Neural progenitor cell (in vitro differentiated cells): ENCODE measurements around the gene KLF13. TPM values are rescaled to one million over a fixed set of nuclear protein-coding genes. Genes with fewer than 3 reads are reported as not detected.

Experiments
- DNase-seq: peaks from one replicate; pipeline ENCODE4 v3.0.0-alpha.2; 2016; ENCODE audit warnings: low spot score
- H2AFZ ChIP-seq: fragments of 200-600 bp; sonication (generic); replicated peaks from 2 replicates; pipeline ENCODE4 v1.6.1; 2016; ENCODE audit warnings: antibody characterized with exemption
- H3F3A ChIP-seq: fragments of 200-600 bp; sonication (generic); 2 replicates; pipeline ENCODE4 v1.6.1; 2016; ENCODE audit warnings: antibody characterized with exemption, low read depth
- H3K27ac ChIP-seq: fragments of 200-600 bp; sonication (generic); 2 replicates; pipeline ENCODE4 v1.5.1; 2016; ENCODE audit warnings: mild to moderate bottlenecking
- H3K27me3 ChIP-seq: fragments of 200-600 bp; sonication (generic); 2 replicates; pipeline ENCODE4 v1.6.1; 2016; ENCODE audit warnings: mild to moderate bottlenecking, moderate library complexity
- H3K36me3 ChIP-seq: fragments of 200-600 bp; sonication (generic); 2 replicates; pipeline ENCODE4 v1.5.1; 2016
- H3K4me1 ChIP-seq: fragments of 200-600 bp; sonication (generic); 2 replicates; pipeline ENCODE4 v1.6.1; 2016; ENCODE audit warnings: mixed run types
- H3K4me2 ChIP-seq: fragments of 200-600 bp; sonication (generic); 2 replicates; pipeline ENCODE4 v1.6.1; 2016
- H3K4me3 ChIP-seq: fragments of 200-600 bp; sonication (generic); 2 replicates; pipeline ENCODE4 v1.5.1; 2016
- H3K79me2 ChIP-seq: fragments of 200-600 bp; sonication (generic); 2 replicates; pipeline ENCODE4 v1.6.1; 2016; ENCODE audit warnings: low read depth
- H3K9ac ChIP-seq: fragments of 200-600 bp; sonication (generic); 2 replicates; pipeline ENCODE4 v1.6.1; 2016
- H3K9me3 ChIP-seq: fragments of 200-600 bp; sonication (generic); 2 replicates; pipeline ENCODE4 v1.5.1; 2016; ENCODE audit warnings: low read depth
- H4K20me1 ChIP-seq: fragments of 200-600 bp; sonication (generic); 2 replicates; pipeline ENCODE4 v1.6.1; 2016; ENCODE audit warnings: low read depth
- H3K27ac Mint-ChIP-seq: 3 replicates; pipeline ENCODE4 v1.8.0; 2021; ENCODE audit warnings: mixed read lengths
- H3K27me3 Mint-ChIP-seq: 2 replicates; pipeline ENCODE4 v1.8.0; 2022; ENCODE audit warnings: low read depth, mild to moderate bottlenecking, inconsistent platforms, moderate library complexity, mixed read lengths; ENCODE audit not compliant: insufficient read depth
- H3K36me3 Mint-ChIP-seq: 3 replicates; pipeline ENCODE4 v1.8.0; 2021; ENCODE audit warnings: mixed read lengths
- H3K4me1 Mint-ChIP-seq: 3 replicates; pipeline ENCODE4 v1.8.0; 2021; ENCODE audit warnings: mixed read lengths
- H3K4me3 Mint-ChIP-seq: 3 replicates; pipeline ENCODE4 v1.8.0; 2021; ENCODE audit warnings: mild to moderate bottlenecking, moderate library complexity, mixed read lengths
- H3K9me3 Mint-ChIP-seq: 3 replicates; pipeline ENCODE4 v1.8.0; 2020; ENCODE audit warnings: mixed read lengths
- EZH2 ChIP-seq: fragments of 200-600 bp; sonication (generic); IDR thresholded peaks from 2 replicates; pipeline ENCODE4 v1.6.1; 2017; ENCODE audit warnings: antibody characterized with exemption, mild to moderate bottlenecking, moderate library complexity
- EZH2phosphoT487 ChIP-seq: fragments of 200-600 bp; sonication (generic); IDR thresholded peaks from 2 replicates; pipeline ENCODE4 v1.6.1; 2017; ENCODE audit warnings: antibody characterized with exemption
- total RNA-seq: library from RNA; depleted of rRNA; stranded (reverse); fragments of >200 nt; gene quantifications from 2 replicates; pipeline ENCODE4 v1.2.3, GENCODE V29; 2015; ENCODE audit warnings: low replicate concordance
- TF ChIP-seq, protein P1 (sequence below): fragments of 200-600 bp; sonication (generic); IDR thresholded peaks from 2 replicates; pipeline ENCODE4 v1.5.1; 2017; ENCODE audit warnings: antibody characterized with exemption, mild to moderate bottlenecking

Gene KLF13
- total RNA-seq, 1 donor from 2014 or later: 11.9 TPM

DNA sequence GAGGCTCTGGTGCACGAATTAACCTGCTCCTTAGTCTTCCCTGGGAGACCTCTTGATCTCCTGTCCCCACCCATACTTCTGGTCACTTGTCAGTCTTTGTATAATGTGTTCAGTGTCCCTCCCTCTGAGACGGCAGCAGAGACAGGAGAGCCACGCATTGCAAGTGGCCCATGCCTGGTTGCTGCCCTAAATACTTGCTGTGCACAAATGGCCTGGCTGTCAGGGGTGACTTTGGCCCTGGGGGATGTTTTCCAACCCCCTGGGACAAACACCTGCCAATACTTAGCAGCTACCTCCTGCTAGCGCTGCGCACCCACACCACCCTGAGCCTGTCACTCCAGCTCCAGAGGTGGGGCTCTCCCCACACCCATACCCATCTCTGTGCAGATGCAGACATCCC lies 17.2 kb downstream of the KLF13 start:
- H3K9me3 Mint-ChIP-seq: no peaks in the 10 kb centered on the region
- no peaks in the 10 kb centered on the region for H3K36me3 Mint-ChIP-seq
- Histone ChIP-seq H3K9ac (no peak overlapping the region), H4K20me1 (peaks cover 90% of the 10 kb centered on the region), H3K9me3 (no peaks in the 10 kb centered on the region), H2AFZ (no peak overlapping the region), H3K79me2 (peaks cover 32% of the 10 kb centered on the region), H3K4me2 (no peak overlapping the region), H3K27ac (no peak overlapping the region), H3F3A (no peaks in the 10 kb centered on the region), H3K4me3 (no peak overlapping the region), H3K4me1 (no peaks in the 10 kb centered on the region), H3K36me3 (no peaks in the 10 kb centered on the region), H3K27me3 (no peaks in the 10 kb centered on the region)
- H3K4me3 Mint-ChIP-seq: no peak overlapping the region
- peaks cover 6% of the 10 kb centered on the region for H3K27me3 Mint-ChIP-seq
- H3K4me1 Mint-ChIP-seq: peaks cover 16% of the 10 kb centered on the region
- no peak for DNase-seq
- H3K27ac Mint-ChIP-seq: no peak overlapping the region
- TF ChIP-seq EZH2 (no peak), EZH2phosphoT487 (no peak)
- TF ChIP-seq, protein P1, sequence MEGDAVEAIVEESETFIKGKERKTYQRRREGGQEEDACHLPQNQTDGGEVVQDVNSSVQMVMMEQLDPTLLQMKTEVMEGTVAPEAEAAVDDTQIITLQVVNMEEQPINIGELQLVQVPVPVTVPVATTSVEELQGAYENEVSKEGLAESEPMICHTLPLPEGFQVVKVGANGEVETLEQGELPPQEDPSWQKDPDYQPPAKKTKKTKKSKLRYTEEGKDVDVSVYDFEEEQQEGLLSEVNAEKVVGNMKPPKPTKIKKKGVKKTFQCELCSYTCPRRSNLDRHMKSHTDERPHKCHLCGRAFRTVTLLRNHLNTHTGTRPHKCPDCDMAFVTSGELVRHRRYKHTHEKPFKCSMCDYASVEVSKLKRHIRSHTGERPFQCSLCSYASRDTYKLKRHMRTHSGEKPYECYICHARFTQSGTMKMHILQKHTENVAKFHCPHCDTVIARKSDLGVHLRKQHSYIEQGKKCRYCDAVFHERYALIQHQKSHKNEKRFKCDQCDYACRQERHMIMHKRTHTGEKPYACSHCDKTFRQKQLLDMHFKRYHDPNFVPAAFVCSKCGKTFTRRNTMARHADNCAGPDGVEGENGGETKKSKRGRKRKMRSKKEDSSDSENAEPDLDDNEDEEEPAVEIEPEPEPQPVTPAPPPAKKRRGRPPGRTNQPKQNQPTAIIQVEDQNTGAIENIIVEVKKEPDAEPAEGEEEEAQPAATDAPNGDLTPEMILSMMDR: no peak

DNA sequence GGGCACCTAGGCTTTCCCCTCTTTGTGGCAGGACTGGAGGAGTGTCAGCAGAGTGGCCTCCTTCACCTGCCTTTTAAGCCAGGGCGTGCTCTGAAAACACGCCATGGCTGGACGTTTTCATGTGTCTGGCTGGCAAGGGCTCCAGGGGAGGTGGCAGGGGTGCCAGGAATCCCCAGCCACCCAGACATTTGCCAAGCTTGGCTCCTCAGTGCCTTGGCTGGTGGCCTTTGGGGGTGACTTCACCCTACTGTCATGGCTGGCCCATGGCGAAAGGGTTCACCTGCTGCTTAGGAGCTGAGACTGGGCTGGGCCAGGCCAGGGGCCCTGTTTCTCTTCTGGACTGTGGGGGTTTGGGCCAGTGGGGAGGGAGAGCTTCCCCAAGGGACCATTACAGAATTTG lies 17.6 kb downstream of the KLF13 start:
- H3K27ac Mint-ChIP-seq: no peak overlapping the region
- no peaks in the 10 kb centered on the region for H3K4me1 ChIP-seq

DNA sequence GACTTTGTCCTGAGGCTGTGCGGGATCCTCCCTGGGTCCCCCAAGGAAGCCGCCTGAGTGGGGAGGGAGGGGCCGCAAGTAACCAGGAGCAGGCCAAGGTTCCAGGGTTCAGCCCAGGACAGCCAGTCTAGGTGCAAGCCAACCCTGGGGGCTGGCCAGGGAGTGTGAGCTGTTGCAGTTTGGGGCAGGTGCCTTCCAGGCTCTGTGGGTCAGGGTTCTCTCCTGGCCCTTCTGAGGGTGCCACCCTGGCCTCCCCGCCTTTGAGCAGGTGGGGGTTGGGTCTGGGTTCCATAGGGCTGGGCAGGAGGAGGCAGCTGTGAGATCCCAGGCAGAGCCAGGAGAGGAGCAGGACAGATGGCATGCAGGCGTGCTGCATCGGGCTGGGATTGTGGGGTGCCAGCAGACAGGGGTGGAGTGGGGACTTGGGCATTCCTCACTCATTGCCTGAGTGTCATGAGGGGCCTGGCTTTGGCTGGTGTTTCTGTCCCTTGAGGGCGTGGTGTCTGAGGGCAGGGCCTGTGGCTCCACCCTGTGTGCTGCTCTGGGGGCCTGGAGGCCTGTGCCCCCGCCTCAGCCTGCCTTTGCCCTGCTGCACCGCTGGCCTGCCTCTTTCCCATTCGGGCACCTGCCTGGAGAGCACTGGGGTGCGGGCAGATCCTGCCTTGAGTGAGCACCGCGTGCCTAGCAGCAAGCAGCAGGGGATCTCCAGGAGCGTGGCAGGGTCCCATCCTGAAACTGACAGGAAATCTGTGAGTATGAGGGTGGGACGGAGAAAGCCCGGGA lies 18.4 kb downstream of the KLF13 start:
- Mint-ChIP-seq H3K27ac (no peak overlapping the region), H3K9me3 (no peaks in the 10 kb centered on the region), H3K4me3 (no peak overlapping the region), H3K27me3 (peaks cover 4% of the 10 kb centered on the region), H3K4me1 (peaks cover 12% of the 10 kb centered on the region), H3K36me3 (no peaks in the 10 kb centered on the region)
- Histone ChIP-seq H3K27ac (no peak overlapping the region), H3K36me3 (no peaks in the 10 kb centered on the region), H2AFZ (no peak overlapping the region), H3K9ac (no peak overlapping the region), H3F3A (no peaks in the 10 kb centered on the region), H3K27me3 (no peaks in the 10 kb centered on the region), H3K4me2 (no peak overlapping the region), H3K4me1 (no peaks in the 10 kb centered on the region), H4K20me1 (peaks cover 78% of the 10 kb centered on the region), H3K9me3 (no peaks in the 10 kb centered on the region), H3K4me3 (no peak overlapping the region), H3K79me2 (peaks cover 25% of the 10 kb centered on the region)
- TF ChIP-seq EZH2phosphoT487 (no peak), EZH2 (no peak)
- TF ChIP-seq, protein P1: no peak
- no peak for DNase-seq

More for the DNA sequence above, 17.6 kb downstream of the KLF13 start:
- no peak overlapping the region for H3K4me2 ChIP-seq
- H3K9ac ChIP-seq: no peak overlapping the region
- H3K27me3 ChIP-seq: no peaks in the 10 kb centered on the region
- no peaks in the 10 kb centered on the region for H3K36me3 ChIP-seq
- peaks cover 28% of the 10 kb centered on the region for H3K79me2 ChIP-seq
- H3K9me3 Mint-ChIP-seq: no peaks in the 10 kb centered on the region
- no peak for DNase-seq
- no peaks in the 10 kb centered on the region for H3F3A ChIP-seq
- H2AFZ ChIP-seq: no peak overlapping the region
- H3K4me3 Mint-ChIP-seq: no peak overlapping the region
- H3K27ac ChIP-seq: no peak overlapping the region
- H3K27me3 Mint-ChIP-seq: peaks cover 4% of the 10 kb centered on the region
- H3K4me3 ChIP-seq: no peak overlapping the region
- peaks cover 86% of the 10 kb centered on the region for H4K20me1 ChIP-seq
- H3K9me3 ChIP-seq: no peaks in the 10 kb centered on the region
- TF ChIP-seq, protein P1: no peak
- no peak for TF ChIP-seq EZH2phosphoT487
- H3K36me3 Mint-ChIP-seq: no peaks in the 10 kb centered on the region
- peaks cover 12% of the 10 kb centered on the region for H3K4me1 Mint-ChIP-seq
